Measurements from ENCODE around the gene SNRPA. TPM values are rescaled to one million over a fixed set of nuclear protein-coding genes. Genes with fewer than 3 reads are reported as not detected.

SNRPA gene
- total and polyA plus RNA-seq, 2 of the 4 experiments (the other 2 are of a cell fraction): 30.3 to 81.3 TPM

GRCh38 chr19:40737102-40737644 lies 13.8 kb upstream of the SNRPA start:
- Histone ChIP-seq H4K8ac (ENCODE audit: low read depth in 2 of 2, low read length in 2 of 2) (no peak overlapping the region), H4K5ac (ENCODE audit: low read depth, low read length) (no peak overlapping the region), H3K4me3 (ENCODE audit: insufficient read depth, low read depth, low read length) (no peak overlapping the region), H3K18ac (ENCODE audit: low read depth, low read length) (no peak overlapping the region), H3K4me2 (ENCODE audit: low read depth, low read length) (no peak overlapping the region), H3K9me3 (ENCODE audit: control insufficient read depth, insufficient read depth, low read length) (no peaks in the 10 kb centered on the region), H3K14ac (replicated peaks; ENCODE audit: low read depth, low read length) (no peak overlapping the region), H3K4me1 (ENCODE audit: control insufficient read depth, insufficient read depth, low read length) (no peaks in the 10 kb centered on the region), H2AK9ac (replicated peaks; ENCODE audit: low read depth, low read length, poor library complexity) (no peak overlapping the region), H2BK20ac (ENCODE audit: low read depth, low read length) (no peak overlapping the region), H2BK15ac (ENCODE audit: low read depth, low read length) (no peak overlapping the region), H3K9ac (ENCODE audit: low read depth, low read length) (no peak overlapping the region), H3K9me1 (ENCODE audit: insufficient read depth, low read length) (no peaks in the 10 kb centered on the region), H2AFZ (replicated peaks; ENCODE audit: low read length, poor library complexity) (no peak overlapping the region), H3K27me3 (ENCODE audit: control insufficient read depth, insufficient read depth, low read length) (no peaks in the 10 kb centered on the region), H2BK120ac (ENCODE audit: low read depth, low read length) (no peak overlapping the region), H3K36me3 (ENCODE audit: control insufficient read depth, insufficient read depth, low read length) (peaks cover 49% of the 10 kb centered on the region), H4K20me1 (ENCODE audit: insufficient read depth, low read length) (no peaks in the 10 kb centered on the region), H2AK5ac (ENCODE audit: low read depth, low read length) (no peak overlapping the region), H2BK5ac (ENCODE audit: low read depth, low read length, poor library complexity, severe bottlenecking) (no peak overlapping the region), H3K79me1 (ENCODE audit: low read depth in 1 of 2, low read length in 2 of 2) (no peaks in the 10 kb centered on the region; a peak in 1 of 4 replicates), H3K27ac (ENCODE audit: insufficient read depth, low read length) (no peak overlapping the region), H3K4ac (ENCODE audit: low read depth, low read length) (no peak overlapping the region), H4K91ac (ENCODE audit: insufficient read depth, low read depth, low read length) (no peak overlapping the region), H3K23ac (ENCODE audit: low read depth, low read length) (no peak overlapping the region), H3K56ac (ENCODE audit: extremely low read depth, insufficient read depth, low read length) (no peak overlapping the region)
- 75% methylated on average over 2 of the region's 9 CpGs; no CpG with 5 or more reads in 1 of the 2 experiments for WGBS, 2 experiments (ENCODE audit: extremely low coverage in 2 of 2, insufficient read length in 1 of 2)
- DNase-seq: no peak
- ChIA-PET POLR2A (ENCODE audit: unreplicated experiment) (no interaction called here), CTCF (no interaction called here)
- dilution Hi-C loops (cut with HindIII; ENCODE audit: low sequenced_read_pairs, unreplicated experiment): no loop called here
- no peak for ATAC-seq (ENCODE audit: low read depth)
- intact Hi-C loops (cut with micrococcal nuclease): no loop called here
- TF ChIP-seq, protein P1, sequence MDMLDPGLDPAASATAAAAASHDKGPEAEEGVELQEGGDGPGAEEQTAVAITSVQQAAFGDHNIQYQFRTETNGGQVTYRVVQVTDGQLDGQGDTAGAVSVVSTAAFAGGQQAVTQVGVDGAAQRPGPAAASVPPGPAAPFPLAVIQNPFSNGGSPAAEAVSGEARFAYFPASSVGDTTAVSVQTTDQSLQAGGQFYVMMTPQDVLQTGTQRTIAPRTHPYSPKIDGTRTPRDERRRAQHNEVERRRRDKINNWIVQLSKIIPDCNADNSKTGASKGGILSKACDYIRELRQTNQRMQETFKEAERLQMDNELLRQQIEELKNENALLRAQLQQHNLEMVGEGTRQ (IDR thresholded peaks at IDR 0.05; ENCODE audit: low read depth, low read length): no peak
- TF ChIP-seq NFE2L2 (IDR thresholded peaks at IDR 0.05; ENCODE audit: low read depth, low read length) (no peak), MXI1 (IDR thresholded peaks at IDR 0.05; ENCODE audit: borderline replicate concordance, low read depth, low read length) (no peak), CTCF (conservative IDR thresholded peaks at IDR 0.05; ENCODE audit: low read depth, low read length) (no peak), BHLHE40 (IDR thresholded peaks at IDR 0.05; ENCODE audit: low read depth, low read length) (no peak), RCOR1 (IDR thresholded peaks at IDR 0.05; ENCODE audit: insufficient replicate concordance, low read length) (no peak), MAFK (IDR thresholded peaks at IDR 0.05; ENCODE audit: low read depth, low read length) (no peak), FOS (IDR thresholded peaks at IDR 0.05; ENCODE audit: low read depth, low read length) (no peak), RAD21 (IDR thresholded peaks at IDR 0.05; ENCODE audit: low read length) (no peak), POLR2A (IDR thresholded peaks at IDR 0.05; ENCODE audit: low read depth, low read length) (no peak), CHD1 (IDR thresholded peaks at IDR 0.05; ENCODE audit: low read depth, low read length) (no peak), RFX5 (IDR thresholded peaks at IDR 0.05; ENCODE audit: low read depth, low read length) (no peak)
- TF ChIP-seq, protein P2, sequence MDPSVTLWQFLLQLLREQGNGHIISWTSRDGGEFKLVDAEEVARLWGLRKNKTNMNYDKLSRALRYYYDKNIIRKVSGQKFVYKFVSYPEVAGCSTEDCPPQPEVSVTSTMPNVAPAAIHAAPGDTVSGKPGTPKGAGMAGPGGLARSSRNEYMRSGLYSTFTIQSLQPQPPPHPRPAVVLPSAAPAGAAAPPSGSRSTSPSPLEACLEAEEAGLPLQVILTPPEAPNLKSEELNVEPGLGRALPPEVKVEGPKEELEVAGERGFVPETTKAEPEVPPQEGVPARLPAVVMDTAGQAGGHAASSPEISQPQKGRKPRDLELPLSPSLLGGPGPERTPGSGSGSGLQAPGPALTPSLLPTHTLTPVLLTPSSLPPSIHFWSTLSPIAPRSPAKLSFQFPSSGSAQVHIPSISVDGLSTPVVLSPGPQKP (IDR thresholded peaks at IDR 0.05; ENCODE audit: borderline replicate concordance, low read depth, low read length): no peak
- no TSS peak for BruUV-seq (replicated peaks)
- in situ Hi-C loops (cut with MboI; ENCODE audit: low sequenced_read_pairs): no loop called here
